ENCODE data around the gene CHFR.

DNA sequence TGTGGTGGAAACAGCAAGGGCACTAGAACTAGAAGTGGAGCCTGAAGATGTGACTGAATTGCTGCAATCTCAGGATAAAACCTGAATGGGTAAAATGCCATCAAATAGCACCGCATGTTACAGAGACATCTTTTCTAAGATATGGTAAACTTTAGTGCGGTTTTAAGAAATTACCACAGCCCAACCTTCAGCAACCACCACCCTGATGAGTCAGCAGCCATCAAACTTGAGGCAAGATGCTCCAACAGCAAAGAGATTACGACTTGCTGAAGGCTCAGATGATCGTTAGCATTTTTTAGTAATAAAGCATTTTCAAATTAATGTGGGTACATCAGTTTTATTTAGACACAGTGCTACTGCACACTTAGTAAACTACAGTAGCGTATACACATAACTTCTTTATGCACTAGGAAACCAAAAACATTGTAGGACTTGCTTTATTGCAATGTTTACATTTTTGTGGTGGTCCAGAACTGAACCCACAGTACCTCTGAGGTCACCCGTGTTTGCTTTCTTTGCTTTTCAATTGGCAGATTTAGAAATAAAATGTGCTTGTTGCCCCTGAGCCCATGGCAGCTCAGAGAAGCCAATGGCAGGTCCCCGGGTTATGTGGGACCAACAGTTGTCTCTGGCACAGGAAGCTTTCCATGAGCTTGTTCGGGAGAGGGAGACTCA lies 74.6 kb downstream of the CHFR start:
- TF ChIP-seq, protein P1, sequence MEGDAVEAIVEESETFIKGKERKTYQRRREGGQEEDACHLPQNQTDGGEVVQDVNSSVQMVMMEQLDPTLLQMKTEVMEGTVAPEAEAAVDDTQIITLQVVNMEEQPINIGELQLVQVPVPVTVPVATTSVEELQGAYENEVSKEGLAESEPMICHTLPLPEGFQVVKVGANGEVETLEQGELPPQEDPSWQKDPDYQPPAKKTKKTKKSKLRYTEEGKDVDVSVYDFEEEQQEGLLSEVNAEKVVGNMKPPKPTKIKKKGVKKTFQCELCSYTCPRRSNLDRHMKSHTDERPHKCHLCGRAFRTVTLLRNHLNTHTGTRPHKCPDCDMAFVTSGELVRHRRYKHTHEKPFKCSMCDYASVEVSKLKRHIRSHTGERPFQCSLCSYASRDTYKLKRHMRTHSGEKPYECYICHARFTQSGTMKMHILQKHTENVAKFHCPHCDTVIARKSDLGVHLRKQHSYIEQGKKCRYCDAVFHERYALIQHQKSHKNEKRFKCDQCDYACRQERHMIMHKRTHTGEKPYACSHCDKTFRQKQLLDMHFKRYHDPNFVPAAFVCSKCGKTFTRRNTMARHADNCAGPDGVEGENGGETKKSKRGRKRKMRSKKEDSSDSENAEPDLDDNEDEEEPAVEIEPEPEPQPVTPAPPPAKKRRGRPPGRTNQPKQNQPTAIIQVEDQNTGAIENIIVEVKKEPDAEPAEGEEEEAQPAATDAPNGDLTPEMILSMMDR (IDR thresholded peaks at IDR 0.05; ENCODE audit: low read length), result no peak
- TF ChIP-seq EZH2 (IDR thresholded peaks at IDR 0.05; ENCODE audit: borderline replicate concordance, low read length), result no peak
